GM12864 (cell line): ENCODE data around the gene ZCCHC14.

Experiments
- DNase-seq: peaks from one replicate; pipeline ENCODE4 v3.0.0-alpha.2; 2011; ENCODE audit warnings: low read depth
- H3K4me3 ChIP-seq: 2 replicates; pipeline ENCODE4 v1.5.1; 2011; ENCODE audit warnings: mild to moderate bottlenecking, low read depth, low read length, control low read depth
- CTCF ChIP-seq: IDR thresholded peaks from 2 replicates; pipeline ENCODE4 v1.5.1; 2011; ENCODE audit warnings: low read depth, mild to moderate bottlenecking, moderate library complexity, low read length, control low read depth, inconsistent platforms; ENCODE audit errors: missing control alignments

The ZCCHC14 gene

GRCh38 chr16:87358696-87359095, 134.1 kb downstream of the ZCCHC14 start:
- no peak for DNase-seq
- TF ChIP-seq CTCF: no peak
- no peak overlapping the region for H3K4me3 ChIP-seq

- no peak for DNase-seq
- TF ChIP-seq CTCF: no peak
- H3K4me3 ChIP-seq: no peak overlapping the region
These were observed 134.6 kb downstream of the ZCCHC14 start for GRCh38 chr16:87358250-87358649.

- no peak for TF ChIP-seq CTCF
These were observed 136.4 kb downstream of the ZCCHC14 start for GRCh38 chr16:87356491-87356853.

More at GRCh38 chr16:87356491-87356853, 136.4 kb downstream of the ZCCHC14 start:
- DNase-seq: no peak
- no peak overlapping the region for H3K4me3 ChIP-seq
